K562 (cell line): ENCODE results near the gene NOP14.
A peak's percentile ranks its signal among the peaks of the same experiment; 100 is the strongest.

ENCODE experiments used
- E2F8 ChIP-seq: fragments of 450-650 bp; IDR thresholded peaks from 2 replicates; pipeline ENCODE4 v1.7.1; 2018; ENCODE audit warnings: mild to moderate bottlenecking, low read depth; ENCODE audit not compliant: partially characterized antibody
- MYC ChIP-seq, 2 experiments: fragments of 250-450 bp in 1 of 2; sonication (Bioruptor Pico) in 1 of 2; IDR thresholded peaks; 2 replicates each; pipeline versions ENCODE4 v1.5.1 to v1.6.1; 2012 to 2021; ENCODE audit warnings: low read depth in 2 of 2, borderline replicate concordance in 1 of 2, improper control_type of control experiment in 1 of 2, low read length in 1 of 2, mild to moderate bottlenecking in 1 of 2, moderate library complexity in 1 of 2
- OTX1 ChIP-seq: fragments of 450-650 bp; formaldehyde crosslinking; IDR thresholded peaks from 2 replicates; pipeline ENCODE4 v1.4.0; 2022; ENCODE audit warnings: mild to moderate bottlenecking
- POLR2A ChIP-seq: fragments of 450-650 bp; conservative IDR thresholded peaks from 2 replicates; pipeline ENCODE4 v1.6.1; 2016
- POLR2AphosphoS5 ChIP-seq: IDR thresholded peaks from 2 replicates; pipeline ENCODE4 v1.6.1; 2011; ENCODE audit warnings: mild to moderate bottlenecking, low read depth, low read length, moderate library complexity; ENCODE audit not compliant: control insufficient read depth, insufficient read depth
- RAD51 ChIP-seq: fragments of 450-650 bp; IDR thresholded peaks from 2 replicates; pipeline ENCODE4 v1.7.1; 2016; ENCODE audit warnings: low read depth, mild to moderate bottlenecking, borderline replicate concordance
- SIN3B ChIP-seq: fragments of 450-650 bp; IDR thresholded peaks from 2 replicates; pipeline ENCODE4 v1.6.1; 2017; ENCODE audit warnings: low read depth, mild to moderate bottlenecking, moderate library complexity
- SNIP1 ChIP-seq: fragments of 450-650 bp; IDR thresholded peaks from 2 replicates; pipeline ENCODE4 v1.7.1; 2017; ENCODE audit warnings: low read depth, mild to moderate bottlenecking

GRCh38 chr4:2943364-2944090, 19.7 kb downstream of the NOP14 start:
- TF ChIP-seq SNIP1 (no peak), E2F8 (no peak), POLR2A (no peak), MYC (IDR thresholded peaks at IDR 0.05; ENCODE audit: low read depth, low read length) (no peak), MYC (CRISPR knock-in tag; IDR thresholded peaks at IDR 0.05; ENCODE audit: borderline replicate concordance, low read depth) (no peak), RAD51 (no peak), OTX1 (CRISPR knock-in tag) (no peak), POLR2AphosphoS5 (peak; percentile 12; the same call in 1 of the 2 replicates), SIN3B (no peak)
